K562 (cell line): Measurements from ENCODE around the gene LAMB4. TPM values are rescaled to one million over a fixed set of nuclear protein-coding genes. Genes with fewer than 3 reads are reported as not detected.

Experiments used
- ETV5 ChIP-seq: sonication (generic); formaldehyde crosslinking; IDR thresholded peaks from 2 replicates; pipeline ENCODE4 v1.4.0; 2020; ENCODE audit warnings: low read depth, mild to moderate bottlenecking, missing genetic modification reagents
- KDM1A ChIP-seq, 2 experiments: fragments of 450-650 bp; IDR thresholded peaks; 2 replicates each; pipeline ENCODE4 v1.6.1; 2016; ENCODE audit warnings: mild to moderate bottlenecking in 2 of 2
- LARP7 ChIP-seq: fragments of 450-650 bp; IDR thresholded peaks from 2 replicates; pipeline ENCODE4 v1.6.1; 2016
- MTA2 ChIP-seq: fragments of 450-650 bp; IDR thresholded peaks from 2 replicates; pipeline ENCODE4 v1.6.1; 2016; ENCODE audit warnings: low read depth
- SMARCA4 ChIP-seq: fragments of 450-650 bp; IDR thresholded peaks from 2 replicates; pipeline ENCODE4 v1.6.1; 2016
- SP1 ChIP-seq: sonication (generic); formaldehyde crosslinking; IDR thresholded peaks from 2 replicates; pipeline ENCODE4 v1.8.1; 2022; ENCODE audit warnings: mild to moderate bottlenecking, missing genetic modification reagents
- STAT5A ChIP-seq: IDR thresholded peaks from 2 replicates; pipeline ENCODE4 v1.6.1; 2012; ENCODE audit warnings: low read length, inconsistent platforms, borderline replicate concordance
- ZNF134 ChIP-seq: fragments of 250-450 bp; sonication (Bioruptor Pico); conservative IDR thresholded peaks from 2 replicates; pipeline ENCODE4 v1.4.0; 2020
- ZNF253 ChIP-seq: fragments of 250-450 bp; sonication (Bioruptor Pico); conservative IDR thresholded peaks from 2 replicates; pipeline ENCODE4 v1.6.1; 2021; ENCODE audit warnings: mild to moderate bottlenecking
- polyA plus RNA-seq, 8 experiments: library from polyadenylated mRNA; depleted of rRNA in 4 of 8; stranded (reverse) in 5 of 8; unstranded in 3 of 8; fragments of >200 nt; fragmentation: Nextera tagmentation in 2 of 8; fragmentation: Illumina TruSeq in 1 of 8; extraction: Ambion mirVana in 2 of 8; extraction: Trizol in 1 of 8; gene quantifications; 2 replicates each; pipeline versions ENCODE4 v1.2.1 to v1.2.3, GENCODE V29; 2011 to 2014; ENCODE audit warnings: inconsistent platforms in 1 of 8, missing spikeins in 1 of 8
- total RNA-seq, 7 experiments: library from RNA; depleted of rRNA in 6 of 7; stranded (reverse); fragments of >200 nt in 6 of 7; fragmentation: Illumina TruSeq in 2 of 7; extraction: Trizol in 2 of 7; gene quantifications; 2 replicates each; pipeline versions ENCODE4 v1.2.1 to v1.2.3, GENCODE V29; 2011 to 2021; ENCODE audit warnings: low replicate concordance in 1 of 7
- TF ChIP-seq, protein P1 (sequence below), 2 experiments: fragments of 450-650 bp; formaldehyde crosslinking in 1 of 2; IDR thresholded peaks; 2 replicates each; pipeline versions ENCODE4 v1.4.0 to v1.6.1; 2014 to 2020; ENCODE audit warnings: mild to moderate bottlenecking in 2 of 2, borderline replicate concordance in 1 of 2, low read depth in 1 of 2
- TF ChIP-seq, protein P2 (sequence below), 2 experiments: fragments of 450-650 bp; IDR thresholded peaks; 2 replicates each; pipeline ENCODE4 v1.6.1; 2016
- TF ChIP-seq, protein P3 (sequence below): fragments of 450-650 bp; IDR thresholded peaks from 2 replicates; pipeline ENCODE4 v1.6.1; 2016; ENCODE audit warnings: borderline replicate concordance

Gene LAMB4
- total and polyA plus RNA-seq, 9 of the 15 experiments (the other 6 are each of a cell fraction or from before 2014, with no cell fraction given), result 0.06 to 0.13 (median 0.07) TPM; not detected in 6

DNA sequence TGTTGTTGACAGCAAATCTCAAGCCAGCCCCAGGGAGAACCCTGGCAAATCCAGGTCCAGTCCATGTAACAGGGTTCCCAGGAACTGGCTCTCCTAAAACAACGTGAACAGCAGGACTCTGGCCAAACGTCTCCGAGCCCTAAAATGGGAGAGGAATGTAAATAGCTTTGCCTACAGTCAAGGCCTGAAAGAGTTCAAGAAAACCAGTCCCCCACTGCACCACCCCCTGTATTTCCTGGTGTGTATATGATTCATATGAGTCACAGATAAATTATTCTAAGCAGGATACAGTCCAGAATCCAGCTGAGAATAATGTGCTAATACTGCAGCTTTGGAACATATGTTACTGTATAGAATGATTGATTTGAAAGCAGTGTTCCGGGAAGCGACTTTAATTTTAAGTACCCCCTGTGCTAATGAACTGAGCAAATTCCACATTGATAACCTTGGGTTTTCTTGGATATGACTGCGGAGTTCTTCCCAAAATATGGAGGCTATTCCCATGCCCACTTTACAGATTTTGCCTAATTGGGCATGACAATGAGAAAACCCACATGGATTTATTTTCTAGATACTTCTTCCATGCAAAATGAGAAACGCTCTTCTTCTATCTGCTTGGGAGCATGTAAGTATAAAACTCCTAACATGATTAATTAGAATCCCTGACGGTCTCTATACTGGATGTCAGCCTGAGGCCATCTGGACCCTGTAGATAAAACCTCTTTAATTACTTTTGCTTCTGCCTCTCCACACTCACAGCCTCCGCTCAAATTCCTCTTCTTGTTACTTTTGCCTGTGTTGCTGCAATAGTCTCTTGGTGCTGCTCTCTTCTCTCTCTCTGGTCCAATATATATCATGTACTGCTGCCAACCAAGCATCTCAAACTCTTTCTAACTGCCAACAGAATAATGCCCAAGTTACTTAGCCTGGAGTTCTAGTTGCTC, 50.2 kb downstream of the LAMB4 start (continued):
- TF ChIP-seq, protein P1, sequence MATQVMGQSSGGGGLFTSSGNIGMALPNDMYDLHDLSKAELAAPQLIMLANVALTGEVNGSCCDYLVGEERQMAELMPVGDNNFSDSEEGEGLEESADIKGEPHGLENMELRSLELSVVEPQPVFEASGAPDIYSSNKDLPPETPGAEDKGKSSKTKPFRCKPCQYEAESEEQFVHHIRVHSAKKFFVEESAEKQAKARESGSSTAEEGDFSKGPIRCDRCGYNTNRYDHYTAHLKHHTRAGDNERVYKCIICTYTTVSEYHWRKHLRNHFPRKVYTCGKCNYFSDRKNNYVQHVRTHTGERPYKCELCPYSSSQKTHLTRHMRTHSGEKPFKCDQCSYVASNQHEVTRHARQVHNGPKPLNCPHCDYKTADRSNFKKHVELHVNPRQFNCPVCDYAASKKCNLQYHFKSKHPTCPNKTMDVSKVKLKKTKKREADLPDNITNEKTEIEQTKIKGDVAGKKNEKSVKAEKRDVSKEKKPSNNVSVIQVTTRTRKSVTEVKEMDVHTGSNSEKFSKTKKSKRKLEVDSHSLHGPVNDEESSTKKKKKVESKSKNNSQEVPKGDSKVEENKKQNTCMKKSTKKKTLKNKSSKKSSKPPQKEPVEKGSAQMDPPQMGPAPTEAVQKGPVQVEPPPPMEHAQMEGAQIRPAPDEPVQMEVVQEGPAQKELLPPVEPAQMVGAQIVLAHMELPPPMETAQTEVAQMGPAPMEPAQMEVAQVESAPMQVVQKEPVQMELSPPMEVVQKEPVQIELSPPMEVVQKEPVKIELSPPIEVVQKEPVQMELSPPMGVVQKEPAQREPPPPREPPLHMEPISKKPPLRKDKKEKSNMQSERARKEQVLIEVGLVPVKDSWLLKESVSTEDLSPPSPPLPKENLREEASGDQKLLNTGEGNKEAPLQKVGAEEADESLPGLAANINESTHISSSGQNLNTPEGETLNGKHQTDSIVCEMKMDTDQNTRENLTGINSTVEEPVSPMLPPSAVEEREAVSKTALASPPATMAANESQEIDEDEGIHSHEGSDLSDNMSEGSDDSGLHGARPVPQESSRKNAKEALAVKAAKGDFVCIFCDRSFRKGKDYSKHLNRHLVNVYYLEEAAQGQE (IDR thresholded peaks at IDR 0.05; ENCODE audit: borderline replicate concordance), result peak; percentile 18; the same call in 1 of the 2 replicates
- TF ChIP-seq, protein P1 (CRISPR knock-in tag; IDR thresholded peaks at IDR 0.05; ENCODE audit: low read depth), result no peak
- TF ChIP-seq MTA2 (peak; percentile 93), SP1 (CRISPR knock-in tag) (peak; percentile 50), ETV5 (CRISPR knock-in tag) (peak; percentile 71; the same call in 1 of the 2 replicates), KDM1A (IDR thresholded peaks at IDR 0.05) (peak; percentile 71 to 76), LARP7 (0 out of 2 replicates have a peak, but pooled peaks have one; percentile 73), ZNF253 (CRISPR knock-in tag) (no peak), SMARCA4 (peak; percentile 97), ZNF134 (CRISPR knock-in tag) (no peak), STAT5A (peak; percentile 77; the same call in 1 of the 2 replicates)
- TF ChIP-seq, protein P2, sequence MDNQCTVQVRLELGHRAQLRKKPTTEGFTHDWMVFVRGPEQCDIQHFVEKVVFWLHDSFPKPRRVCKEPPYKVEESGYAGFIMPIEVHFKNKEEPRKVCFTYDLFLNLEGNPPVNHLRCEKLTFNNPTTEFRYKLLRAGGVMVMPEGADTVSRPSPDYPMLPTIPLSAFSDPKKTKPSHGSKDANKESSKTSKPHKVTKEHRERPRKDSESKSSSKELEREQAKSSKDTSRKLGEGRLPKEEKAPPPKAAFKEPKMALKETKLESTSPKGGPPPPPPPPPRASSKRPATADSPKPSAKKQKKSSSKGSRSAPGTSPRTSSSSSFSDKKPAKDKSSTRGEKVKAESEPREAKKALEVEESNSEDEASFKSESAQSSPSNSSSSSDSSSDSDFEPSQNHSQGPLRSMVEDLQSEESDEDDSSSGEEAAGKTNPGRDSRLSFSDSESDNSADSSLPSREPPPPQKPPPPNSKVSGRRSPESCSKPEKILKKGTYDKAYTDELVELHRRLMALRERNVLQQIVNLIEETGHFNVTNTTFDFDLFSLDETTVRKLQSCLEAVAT (IDR thresholded peaks at IDR 0.05), result peak; percentile 34 to 70; a peak in 1 of 4 replicates
- TF ChIP-seq, protein P3, sequence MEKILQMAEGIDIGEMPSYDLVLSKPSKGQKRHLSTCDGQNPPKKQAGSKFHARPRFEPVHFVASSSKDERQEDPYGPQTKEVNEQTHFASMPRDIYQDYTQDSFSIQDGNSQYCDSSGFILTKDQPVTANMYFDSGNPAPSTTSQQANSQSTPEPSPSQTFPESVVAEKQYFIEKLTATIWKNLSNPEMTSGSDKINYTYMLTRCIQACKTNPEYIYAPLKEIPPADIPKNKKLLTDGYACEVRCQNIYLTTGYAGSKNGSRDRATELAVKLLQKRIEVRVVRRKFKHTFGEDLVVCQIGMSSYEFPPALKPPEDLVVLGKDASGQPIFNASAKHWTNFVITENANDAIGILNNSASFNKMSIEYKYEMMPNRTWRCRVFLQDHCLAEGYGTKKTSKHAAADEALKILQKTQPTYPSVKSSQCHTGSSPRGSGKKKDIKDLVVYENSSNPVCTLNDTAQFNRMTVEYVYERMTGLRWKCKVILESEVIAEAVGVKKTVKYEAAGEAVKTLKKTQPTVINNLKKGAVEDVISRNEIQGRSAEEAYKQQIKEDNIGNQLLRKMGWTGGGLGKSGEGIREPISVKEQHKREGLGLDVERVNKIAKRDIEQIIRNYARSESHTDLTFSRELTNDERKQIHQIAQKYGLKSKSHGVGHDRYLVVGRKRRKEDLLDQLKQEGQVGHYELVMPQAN, result no peak
